GM21825 (cell line): Measurements from ENCODE around the gene TMEM266.

Source experiments
- ATAC-seq: cut with Tn5 transposase; IDR thresholded peaks from one replicate; pipeline ENCODE4 v1.9.1; 2021; ENCODE audit warnings: mild to moderate bottlenecking, moderate library complexity; ENCODE audit not compliant: unreplicated experiment

Gene TMEM266

GRCh38 chr15:76199106-76200082 lies 139.6 kb downstream of the TMEM266 start:
- ATAC-seq: no peak

GRCh38 chr15:76200083-76200465 lies 140.3 kb downstream of the TMEM266 start:
- ATAC-seq: no peak

GRCh38 chr15:76200641-76201105 lies 140.9 kb downstream of the TMEM266 start:
- ATAC-seq: no peak

GRCh38 chr15:76201536-76202255 lies 141.9 kb downstream of the TMEM266 start:
- no peak for ATAC-seq

- ATAC-seq: no peak
Observed at GRCh38 chr15:76203346-76204108, 143.7 kb downstream of the TMEM266 start.

- no peak for ATAC-seq
Observed at GRCh38 chr15:76204109-76204845, 144.5 kb downstream of the TMEM266 start.

- no peak for ATAC-seq
Observed at GRCh38 chr15:76204916-76205460, 145.2 kb downstream of the TMEM266 start.

GRCh38 chr15:76206325-76206976 lies 146.7 kb downstream of the TMEM266 start:
- ATAC-seq: no peak

GRCh38 chr15:76208084-76208785 lies 148.4 kb downstream of the TMEM266 start:
- no peak for ATAC-seq

GRCh38 chr15:76208786-76209424 lies 149.1 kb downstream of the TMEM266 start:
- no peak for ATAC-seq

- ATAC-seq: no peak
Observed at GRCh38 chr15:76209523-76209922, 149.7 kb downstream of the TMEM266 start.

- no peak for ATAC-seq
Observed at GRCh38 chr15:76209942-76210341, 150.2 kb downstream of the TMEM266 start.

- ATAC-seq: no peak
Observed at GRCh38 chr15:76215634-76216033, 155.8 kb downstream of the TMEM266 start.

- no peak for ATAC-seq
Observed at GRCh38 chr15:76217029-76217881, 157.5 kb downstream of the TMEM266 start.

- ATAC-seq: no peak
Observed at GRCh38 chr15:76217882-76218217, 158.1 kb downstream of the TMEM266 start.

- no peak for ATAC-seq
Observed at GRCh38 chr15:76221085-76221767, 161.4 kb downstream of the TMEM266 start.

GRCh38 chr15:76222159-76222558 lies 162.4 kb downstream of the TMEM266 start:
- no peak for ATAC-seq
